HepG2 (cell line): ENCODE results near the gene HOXD4. TPM values are rescaled to one million over a fixed set of nuclear protein-coding genes. Genes with fewer than 3 reads are reported as not detected.

ENCODE experiments used
- ARID2 ChIP-seq: sonication (generic); formaldehyde crosslinking; IDR thresholded peaks from 2 replicates; pipeline ENCODE4 v1.8.1; 2022; ENCODE audit warnings: mild to moderate bottlenecking, missing genetic modification reagents, borderline replicate concordance
- CENPBD1 ChIP-seq: sonication (generic); formaldehyde crosslinking; IDR thresholded peaks from 2 replicates; pipeline ENCODE4 v1.8.0; 2022; ENCODE audit warnings: missing genetic modification reagents, low read depth, mild to moderate bottlenecking, borderline replicate concordance
- E2F2 ChIP-seq: sonication (generic); formaldehyde crosslinking; IDR thresholded peaks from 2 replicates; pipeline ENCODE4 v1.4.0; 2020; ENCODE audit warnings: missing genetic modification reagents, borderline replicate concordance
- GTF2F1 ChIP-seq: fragments of 150-350 bp; IDR thresholded peaks from 2 replicates; pipeline ENCODE4 v1.6.1; 2014; ENCODE audit warnings: low read length
- GZF1 ChIP-seq: sonication (generic); formaldehyde crosslinking; IDR thresholded peaks from 2 replicates; pipeline ENCODE4 v1.5.1; 2020; ENCODE audit warnings: mild to moderate bottlenecking, missing genetic modification reagents
- IKZF1 ChIP-seq: fragments of 450-650 bp; IDR thresholded peaks from 2 replicates; pipeline ENCODE4 v1.7.1; 2016
- KDM5B ChIP-seq: sonication (generic); formaldehyde crosslinking; IDR thresholded peaks from 2 replicates; pipeline ENCODE4 v1.4.0; 2020; ENCODE audit warnings: missing genetic modification reagents, mild to moderate bottlenecking, borderline replicate concordance
- RERE ChIP-seq: IDR thresholded peaks from 2 replicates; pipeline ENCODE4 v1.6.1; 2016; ENCODE audit warnings: low read depth, missing genetic modification reagents, missing compliant biosample characterization
- SIN3B ChIP-seq: fragments of 150-350 bp; IDR thresholded peaks from 2 replicates; pipeline ENCODE4 v1.6.1; 2014; ENCODE audit warnings: low read length
- SYNCRIP ChIP-seq: fragments of 200-400 bp; formaldehyde crosslinking; IDR thresholded peaks from 2 replicates; pipeline ENCODE4 v1.6.1; 2018; ENCODE audit warnings: mild to moderate bottlenecking, low read depth, low read length; ENCODE audit not compliant: insufficient read depth
- TMF1 ChIP-seq: sonication (generic); formaldehyde crosslinking; IDR thresholded peaks from 2 replicates; pipeline ENCODE4 v1.8.1; 2022; ENCODE audit warnings: low read depth, missing genetic modification reagents
- ZNF24 ChIP-seq: fragments of 450-650 bp; IDR thresholded peaks from 2 replicates; pipeline ENCODE4 v1.6.1; 2017; ENCODE audit warnings: antibody characterized with exemption, mild to moderate bottlenecking
- ZNF350 ChIP-seq: sonication (generic); formaldehyde crosslinking; IDR thresholded peaks from 2 replicates; pipeline ENCODE4 v1.4.0; 2020; ENCODE audit warnings: mild to moderate bottlenecking, low read depth, missing genetic modification reagents, borderline replicate concordance
- ZNF670 ChIP-seq: sonication (generic); formaldehyde crosslinking; IDR thresholded peaks from 2 replicates; pipeline ENCODE4 v1.8.0; 2022; ENCODE audit warnings: mild to moderate bottlenecking, missing genetic modification reagents, borderline replicate concordance
- ZNF800 ChIP-seq: sonication (generic); formaldehyde crosslinking; IDR thresholded peaks from 2 replicates; pipeline ENCODE4 v1.4.0; 2020; ENCODE audit warnings: missing genetic modification reagents
- polyA plus RNA-seq, 8 experiments: library from polyadenylated mRNA; depleted of rRNA in 3 of 8; stranded (reverse) in 7 of 8; unstranded in 1 of 8; fragments of >200 nt; fragmentation: Illumina TruSeq in 4 of 8; extraction: Trizol in 4 of 8; gene quantifications; 2 replicates each; pipeline versions ENCODE4 v1.2.1 to v1.2.3, GENCODE V29; 2011 to 2016; ENCODE audit warnings: low read depth in 4 of 8, missing spikeins in 1 of 8, mixed read lengths in 1 of 8; ENCODE audit not compliant: insufficient read depth in 1 of 8
- total RNA-seq, 5 experiments: library from RNA; depleted of rRNA; stranded (reverse); fragments of >200 nt; fragmentation: Illumina TruSeq; extraction: Trizol; gene quantifications; 2 replicates each; pipeline ENCODE4 v1.2.3, GENCODE V29; 2016; ENCODE audit warnings: low read depth in 1 of 5

Gene HOXD4
- total and polyA plus RNA-seq, 2 of the 13 experiments (the other 11 are each of a cell fraction or from before 2014, with no cell fraction given) = not detected

GRCh38 chr2:176187200-176187898, 36.0 kb downstream of the HOXD4 start (continued):
- 0 out of 2 replicates have a peak, but pooled peaks have one; percentile 72 for TF ChIP-seq RERE (CRISPR knock-in tag)
- TF ChIP-seq GZF1 (CRISPR knock-in tag) = no peak
- no peak for TF ChIP-seq ZNF670 (CRISPR knock-in tag)
- no peak for TF ChIP-seq SYNCRIP
- no peak for TF ChIP-seq TMF1
- TF ChIP-seq E2F2 (CRISPR knock-in tag) = no peak
- no peak for TF ChIP-seq SIN3B
- no peak for TF ChIP-seq ZNF350 (CRISPR knock-in tag)
- TF ChIP-seq GTF2F1 = no peak
- TF ChIP-seq CENPBD1 = no peak
- peak; percentile 91 for TF ChIP-seq ARID2 (CRISPR knock-in tag)
- TF ChIP-seq IKZF1 = no peak
- TF ChIP-seq ZNF800 = peak; percentile 19; the same call in 1 of the 2 replicates
- TF ChIP-seq ZNF24 = no peak
- no peak for TF ChIP-seq KDM5B (CRISPR knock-in tag)
